Chondrocyte (in vitro differentiated cells): ENCODE measurements around the gene ARMC5. TPM values are rescaled to one million over a fixed set of nuclear protein-coding genes. Genes with fewer than 3 reads are reported as not detected.
"Not testable (repeated sequence)": the region's sequence is repeated elsewhere in the genome, so short reads cannot be mapped to it uniquely, and the experiment has no call there.

Experiments
- DNase-seq: peaks from one replicate; pipeline ENCODE4 v3.0.0; 2021; ENCODE audit warnings: mixed read lengths, low spot score
- H3K27ac Mint-ChIP-seq: one replicate; pipeline ENCODE4 v1.8.0; 2021; ENCODE audit warnings: mild to moderate bottlenecking, moderate library complexity, mixed read lengths; ENCODE audit not compliant: unreplicated experiment
- H3K27me3 Mint-ChIP-seq: 2 replicates; pipeline ENCODE4 v1.8.0; 2021; ENCODE audit warnings: low read depth, mixed read lengths
- H3K36me3 Mint-ChIP-seq: 2 replicates; pipeline ENCODE4 v1.8.0; 2021; ENCODE audit warnings: low read depth, mixed read lengths
- H3K4me1 Mint-ChIP-seq: 2 replicates; pipeline ENCODE4 v1.8.0; 2021; ENCODE audit warnings: low read depth, mild to moderate bottlenecking, mixed read lengths
- H3K4me3 Mint-ChIP-seq: one replicate; pipeline ENCODE4 v1.8.0; 2021; ENCODE audit warnings: mild to moderate bottlenecking, moderate library complexity, mixed read lengths; ENCODE audit not compliant: unreplicated experiment
- H3K9me3 Mint-ChIP-seq: 2 replicates; pipeline ENCODE4 v1.8.0; 2021; ENCODE audit warnings: low read depth, mixed read lengths
- total RNA-seq: library from RNA; stranded (reverse); gene quantifications from 3 replicates; pipeline ENCODE4 v1.2.1, GENCODE V29; 2021
- TF ChIP-seq, protein P1 (sequence below): fragments of 200-600 bp; sonication (generic); IDR thresholded peaks from 2 replicates; pipeline ENCODE4 v1.5.0; 2021; ENCODE audit warnings: antibody characterized with exemption, mild to moderate bottlenecking, moderate library complexity

The ARMC5 gene
- total RNA-seq, 1 donor from 2014 or later, result 12.2 TPM

DNA sequence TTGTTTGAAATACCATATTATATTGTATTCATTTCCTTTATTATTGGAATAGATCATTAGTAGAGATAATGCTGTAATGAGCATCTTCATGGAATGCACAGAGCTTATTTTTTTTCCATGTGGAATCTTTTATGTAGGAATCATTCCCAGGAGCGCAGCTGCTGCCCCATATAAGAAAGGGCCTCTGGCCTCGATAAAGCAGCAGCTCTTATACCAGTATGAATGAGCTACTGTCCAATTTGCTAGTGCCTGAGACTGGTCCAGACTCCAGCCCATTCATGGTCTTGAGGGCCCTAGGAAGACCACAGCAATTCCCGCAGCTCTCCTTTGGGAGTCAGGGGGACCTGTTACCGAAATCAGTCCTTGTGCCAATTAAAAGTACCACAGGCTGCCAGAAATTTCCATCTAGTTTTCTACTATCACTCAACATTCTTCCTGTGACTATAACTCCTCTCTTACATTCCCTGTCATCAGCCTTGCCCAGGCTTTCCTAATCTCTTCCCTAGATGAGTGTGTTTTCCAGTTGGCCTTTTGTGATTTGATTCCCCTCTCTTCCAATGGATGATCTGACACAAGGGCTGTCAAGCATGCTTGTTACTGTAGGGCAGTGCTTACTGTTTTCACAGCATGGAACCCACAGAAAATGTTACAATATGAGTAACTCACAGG, 18.7 kb upstream of the ARMC5 start:
- Mint-ChIP-seq H3K4me1 (peaks cover 13% of the 10 kb centered on the region), H3K36me3 (no peaks in the 10 kb centered on the region), H3K4me3 (no peak overlapping the region), H3K27me3 (no peaks in the 10 kb centered on the region), H3K27ac (no peak overlapping the region), H3K9me3 (no peaks in the 10 kb centered on the region)
- peak; percentile 7 for DNase-seq
- TF ChIP-seq, protein P1, sequence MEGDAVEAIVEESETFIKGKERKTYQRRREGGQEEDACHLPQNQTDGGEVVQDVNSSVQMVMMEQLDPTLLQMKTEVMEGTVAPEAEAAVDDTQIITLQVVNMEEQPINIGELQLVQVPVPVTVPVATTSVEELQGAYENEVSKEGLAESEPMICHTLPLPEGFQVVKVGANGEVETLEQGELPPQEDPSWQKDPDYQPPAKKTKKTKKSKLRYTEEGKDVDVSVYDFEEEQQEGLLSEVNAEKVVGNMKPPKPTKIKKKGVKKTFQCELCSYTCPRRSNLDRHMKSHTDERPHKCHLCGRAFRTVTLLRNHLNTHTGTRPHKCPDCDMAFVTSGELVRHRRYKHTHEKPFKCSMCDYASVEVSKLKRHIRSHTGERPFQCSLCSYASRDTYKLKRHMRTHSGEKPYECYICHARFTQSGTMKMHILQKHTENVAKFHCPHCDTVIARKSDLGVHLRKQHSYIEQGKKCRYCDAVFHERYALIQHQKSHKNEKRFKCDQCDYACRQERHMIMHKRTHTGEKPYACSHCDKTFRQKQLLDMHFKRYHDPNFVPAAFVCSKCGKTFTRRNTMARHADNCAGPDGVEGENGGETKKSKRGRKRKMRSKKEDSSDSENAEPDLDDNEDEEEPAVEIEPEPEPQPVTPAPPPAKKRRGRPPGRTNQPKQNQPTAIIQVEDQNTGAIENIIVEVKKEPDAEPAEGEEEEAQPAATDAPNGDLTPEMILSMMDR, result no peak

DNA sequence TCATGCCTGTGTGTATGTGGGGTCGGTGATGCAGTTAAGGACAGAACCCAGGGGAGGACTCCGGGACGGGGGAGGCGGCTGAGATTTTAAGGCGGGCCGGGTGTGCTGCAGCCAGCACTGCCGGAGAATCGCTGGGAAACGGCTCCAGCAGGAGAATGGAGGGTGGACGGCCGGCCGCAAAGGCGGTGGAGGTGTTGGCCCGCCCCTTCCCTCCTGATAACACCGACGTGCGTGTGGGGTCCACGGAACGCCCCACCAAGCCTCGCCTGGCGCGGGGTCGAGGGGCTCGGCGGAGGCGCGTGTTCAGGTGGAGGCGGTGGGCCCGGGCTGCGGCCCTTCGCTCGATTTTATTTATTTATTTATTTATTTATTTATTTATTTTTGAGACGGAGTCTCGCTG, 17.3 kb upstream of the ARMC5 start:
- H3K4me1 Mint-ChIP-seq, result peaks cover 13% of the 10 kb centered on the region
- H3K27ac Mint-ChIP-seq, result peak overlapping the region; percentile 54
- H3K27me3 Mint-ChIP-seq, result no peaks in the 10 kb centered on the region
- H3K36me3 Mint-ChIP-seq, result no peaks in the 10 kb centered on the region
- H3K9me3 Mint-ChIP-seq, result no peaks in the 10 kb centered on the region
- H3K4me3 Mint-ChIP-seq, result peak overlapping the region; percentile 69
- DNase-seq, result peak; percentile 95
- TF ChIP-seq, protein P1, result no peak

DNA sequence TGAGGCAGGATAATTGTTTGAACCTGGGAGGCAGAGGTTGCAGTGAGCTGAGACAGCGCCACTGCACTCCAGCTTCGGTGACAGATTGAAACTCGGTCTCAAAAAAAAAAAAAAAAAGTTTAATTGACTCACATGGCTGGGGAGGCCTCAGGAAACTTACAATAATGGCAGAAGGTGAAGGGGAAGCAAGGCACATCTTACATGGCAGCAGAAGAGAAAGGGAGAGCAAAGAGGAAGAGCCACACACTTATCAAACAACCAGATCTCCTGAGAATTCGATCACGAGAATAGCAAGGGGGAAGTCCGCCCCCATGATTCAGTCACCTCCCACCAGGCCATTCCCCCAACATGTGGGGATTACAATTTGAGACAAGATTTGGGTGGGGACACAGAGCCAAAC, 13.4 kb upstream of the ARMC5 start:
- not testable (repeated sequence) for H3K4me3 Mint-ChIP-seq, H3K27ac Mint-ChIP-seq, H3K27me3 Mint-ChIP-seq, H3K9me3 Mint-ChIP-seq, H3K36me3 Mint-ChIP-seq
- H3K4me1 Mint-ChIP-seq, result peaks cover 14% of the 10 kb centered on the region
- peak; percentile 9 for DNase-seq

DNA sequence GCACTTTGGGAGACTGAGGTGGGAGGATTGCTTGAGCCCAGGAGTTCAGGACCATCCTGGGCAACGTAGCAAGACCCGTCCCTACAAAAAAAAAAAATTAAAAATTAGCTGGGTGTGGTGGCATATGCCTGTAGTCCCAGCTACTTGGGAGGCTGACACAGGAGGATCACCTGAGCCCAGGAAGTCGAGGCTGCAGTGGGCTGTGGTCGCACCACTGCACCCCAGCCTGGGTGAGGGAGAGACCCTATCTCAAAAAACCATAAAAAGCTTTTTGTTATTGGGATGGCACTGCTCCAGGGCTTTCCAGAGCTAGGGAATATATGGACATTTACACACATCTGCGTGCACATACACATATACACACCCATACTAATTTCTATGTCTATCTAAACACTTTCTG, 8.1 kb upstream of the ARMC5 start:
- no peaks in the 10 kb centered on the region for H3K27me3 Mint-ChIP-seq
- peak; percentile 20 for DNase-seq
- H3K36me3 Mint-ChIP-seq, result no peaks in the 10 kb centered on the region
- H3K9me3 Mint-ChIP-seq, result no peaks in the 10 kb centered on the region
- TF ChIP-seq, protein P1, result no peak
- no peak overlapping the region for H3K4me3 Mint-ChIP-seq
- peaks cover 49% of the 10 kb centered on the region for H3K4me1 Mint-ChIP-seq
- H3K27ac Mint-ChIP-seq, result no peak overlapping the region

DNA sequence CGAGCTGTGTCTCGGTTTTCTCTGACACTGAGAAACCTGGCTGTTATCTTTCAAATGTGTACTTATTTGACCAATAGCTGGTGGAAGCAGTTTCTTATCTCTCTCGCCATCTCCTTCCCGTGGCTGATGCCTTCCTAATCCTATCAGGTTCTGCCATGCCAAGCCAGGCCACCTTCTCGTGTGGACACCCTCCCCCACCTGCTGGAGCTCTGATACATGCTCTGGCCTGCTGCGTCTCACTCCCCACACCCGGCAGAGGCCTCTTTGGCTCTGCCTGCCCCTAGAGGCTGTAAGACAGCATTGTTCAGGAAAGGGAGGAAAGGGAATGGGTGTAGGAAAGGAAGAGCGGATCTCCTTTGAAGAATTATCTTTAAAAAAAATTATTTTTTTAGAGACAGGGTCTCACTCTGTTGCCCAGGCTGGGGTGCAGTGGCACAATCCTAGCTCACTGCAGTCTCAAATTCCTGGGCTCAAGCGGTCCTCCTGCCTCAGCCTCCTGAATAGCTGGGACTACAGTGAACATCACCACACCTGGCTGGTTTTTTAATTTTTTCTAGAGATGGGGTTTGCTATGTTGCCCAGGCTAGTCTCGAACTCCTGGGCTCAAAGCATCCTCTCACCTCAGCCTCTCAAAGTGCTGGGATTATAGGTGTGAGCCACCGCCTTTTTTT, 7.5 kb upstream of the ARMC5 start:
- no peaks in the 10 kb centered on the region for H3K9me3 Mint-ChIP-seq
- peaks cover 54% of the 10 kb centered on the region for H3K4me1 Mint-ChIP-seq
- peak overlapping the region; percentile 100 for H3K27ac Mint-ChIP-seq
- H3K27me3 Mint-ChIP-seq, result no peaks in the 10 kb centered on the region
- TF ChIP-seq, protein P1, result peak; percentile 77
- H3K36me3 Mint-ChIP-seq, result no peaks in the 10 kb centered on the region
- no peak overlapping the region for H3K4me3 Mint-ChIP-seq
- peak; percentile 57 for DNase-seq
